ENCODE measurements around the gene SSH3. TPM values are rescaled to one million over a fixed set of nuclear protein-coding genes. Genes with fewer than 3 reads are reported as not detected.

Gene SSH3
- total RNA-seq, 1 experiment from 2014 or later, result 57.8 TPM

DNA sequence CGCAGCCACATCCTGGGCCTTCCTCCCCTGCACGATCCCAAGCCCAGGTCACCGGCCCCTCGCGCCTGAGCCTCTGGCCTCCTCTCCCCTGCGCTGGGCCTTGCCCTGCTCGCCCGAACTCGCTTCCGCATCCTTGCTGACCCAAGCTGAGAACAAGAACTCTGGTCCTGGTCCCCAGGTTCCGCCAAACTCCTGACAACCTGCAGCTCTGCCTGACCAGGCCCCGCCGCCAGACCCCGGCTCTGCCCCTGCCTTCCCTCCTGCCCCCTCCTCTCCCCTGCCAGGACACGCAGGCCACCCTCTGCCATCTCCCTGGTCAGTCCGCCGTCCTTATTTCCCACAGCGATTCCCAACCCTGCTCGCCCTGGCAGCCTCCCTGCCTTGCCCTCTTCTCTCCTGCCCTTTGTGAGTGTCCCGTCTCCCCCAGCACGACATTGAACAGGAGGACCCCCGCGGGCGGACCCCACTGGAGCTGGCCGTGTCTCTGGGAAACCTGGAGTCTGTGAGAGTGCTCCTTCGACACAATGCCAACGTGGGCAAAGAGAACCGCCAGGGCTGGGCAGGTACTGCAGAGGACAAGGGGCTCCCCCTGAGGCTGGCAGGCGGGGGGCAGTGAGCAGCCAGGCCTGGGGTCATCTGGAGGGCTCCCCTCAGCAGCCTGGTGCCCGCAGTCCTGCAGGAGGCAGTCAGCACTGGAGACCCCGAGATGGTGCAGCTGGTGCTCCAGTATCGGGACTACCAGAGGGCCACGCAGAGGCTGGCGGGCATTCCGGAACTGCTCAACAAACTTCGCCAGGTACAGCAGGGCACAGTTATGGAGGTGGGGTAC lies 13.5 kb upstream of the SSH3 start:
- H3K9ac ChIP-seq (ENCODE audit: low read length), result peak overlapping the region; percentile 86
- no TSS peak for BruUV-seq (replicated peaks)
- ATAC-seq (peak; percentile 25; the same call in 1 of the 2 replicates), DNase-seq (ENCODE audit: low read depth, low spot score) (no peak)
- ChIA-PET CTCF (no interaction called here), RAD21 (ENCODE audit: low non-redundant PET in 1 of 2, low total read pairs in 2 of 2, uncharacterized antibody in 2 of 2, unreplicated experiment in 2 of 2) (no interaction called here), POLR2A (interaction anchor here (0.6 to 2.1 kb wide), 2 partner anchors 13 to 28 kb away, joined by 3 to 11 read pairs; partner anchors contain the start of gene SSH3)
- no peaks in the 10 kb centered on the region for H4K20me1 ChIP-seq (ENCODE audit: insufficient read depth)
- TF ChIP-seq ELF1 (IDR thresholded peaks at IDR 0.05; ENCODE audit: borderline replicate concordance, low read depth) (no peak), ZFX (IDR thresholded peaks at IDR 0.05) (peak; percentile 60; the same call in 1 of the 2 replicates), FOSL1 (IDR thresholded peaks at IDR 0.05; ENCODE audit: low read depth) (no peak)
- H3K9me3 ChIP-seq (ENCODE audit: control insufficient read depth in 1 of 2, insufficient read depth in 1 of 2, low read depth in 1 of 2, low read length in 2 of 2), result 0 out of 4 replicates have a peak, but pooled peaks cover 0 to 5% of the 10 kb centered on the region in 2 experiments
- peaks cover 9 to 42% of the 10 kb centered on the region in 2 experiments; a peak in 2 of 4 replicates for H3K36me3 ChIP-seq (ENCODE audit: control insufficient read depth in 1 of 2, insufficient read depth in 2 of 2, low read length in 2 of 2)
- intact Hi-C loops (cut with micrococcal nuclease), result no loop called here
- no peak overlapping the region for H2AFZ ChIP-seq (ENCODE audit: low read depth, low read length, poor library complexity, severe bottlenecking)
- H3K27ac ChIP-seq (ENCODE audit: low read depth, low read length), result peak overlapping the region; percentile 100
- H3K79me2 ChIP-seq (ENCODE audit: insufficient read depth, low read length), result peaks cover 34% of the 10 kb centered on the region; the same call in 1 of the 2 replicates
- H3K4me1 ChIP-seq (ENCODE audit: control insufficient read depth in 1 of 2, insufficient read depth in 2 of 2, low read length in 2 of 2), result peaks cover 13 to 29% of the 10 kb centered on the region in 2 experiments
- no peaks in the 10 kb centered on the region for H3K9me2 ChIP-seq (ENCODE audit: insufficient read depth)
- H3K4me2 ChIP-seq (ENCODE audit: low read length), result peak overlapping the region; percentile 95
- H3K4me3 ChIP-seq (replicated peaks in 1 of 2; ENCODE audit: low read depth in 1 of 2, low read length in 2 of 2), result peak overlapping the region; percentile 79 to 87
- H3K27me3 ChIP-seq (ENCODE audit: insufficient read depth, low read length), result no peaks in the 10 kb centered on the region

DNA sequence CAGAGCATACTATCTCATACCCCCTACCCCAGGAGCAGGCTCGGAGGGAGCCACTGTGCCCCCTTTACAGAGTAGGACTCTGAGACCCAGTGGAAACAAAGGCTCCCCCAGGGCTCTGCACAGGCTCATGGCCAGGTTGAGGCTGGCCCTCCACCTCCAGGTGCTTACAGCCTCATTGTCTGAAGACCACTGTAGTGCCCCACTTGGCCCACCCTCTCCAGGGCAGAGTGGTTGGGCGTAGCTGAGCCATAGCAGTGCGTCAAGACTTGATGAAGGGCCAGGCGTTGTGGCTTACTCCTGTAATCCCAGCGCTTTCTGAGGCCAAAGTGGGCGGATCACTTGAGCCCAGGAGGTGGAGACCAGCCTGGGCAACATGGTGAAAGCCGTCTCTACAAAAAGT lies 12.5 kb upstream of the SSH3 start:
- no peak overlapping the region for H3K9ac ChIP-seq (ENCODE audit: low read length)

More for the DNA sequence above, 12.5 kb upstream of the SSH3 start:
- Histone ChIP-seq H3K36me3 (ENCODE audit: control insufficient read depth in 1 of 2, insufficient read depth in 2 of 2, low read length in 2 of 2) (peaks cover 3 to 40% of the 10 kb centered on the region in 2 experiments; a peak in 2 of 4 replicates), H3K4me3 (replicated peaks in 1 of 2; ENCODE audit: low read depth in 1 of 2, low read length in 2 of 2) (no peak overlapping the region; a peak in 1 of 4 replicates), H3K79me2 (ENCODE audit: insufficient read depth, low read length) (peaks cover 34% of the 10 kb centered on the region; the same call in 1 of the 2 replicates), H3K4me1 (ENCODE audit: control insufficient read depth in 1 of 2, insufficient read depth in 2 of 2, low read length in 2 of 2) (peaks cover 13 to 29% of the 10 kb centered on the region in 2 experiments), H3K4me2 (ENCODE audit: low read length) (peak overlapping the region; percentile 95; the same call in 1 of the 2 replicates), H3K9me2 (ENCODE audit: insufficient read depth) (no peaks in the 10 kb centered on the region), H4K20me1 (ENCODE audit: insufficient read depth) (no peaks in the 10 kb centered on the region), H3K9me3 (ENCODE audit: control insufficient read depth in 1 of 2, insufficient read depth in 1 of 2, low read depth in 1 of 2, low read length in 2 of 2) (peaks cover 0 to 10% of the 10 kb centered on the region in 2 experiments; a peak in 1 of 4 replicates), H3K27me3 (ENCODE audit: insufficient read depth, low read length) (no peaks in the 10 kb centered on the region), H3K27ac (ENCODE audit: low read depth, low read length) (no peak overlapping the region; the same call in 1 of the 2 replicates), H2AFZ (ENCODE audit: low read depth, low read length, poor library complexity, severe bottlenecking) (no peak overlapping the region)
- ATAC-seq, result no peak
- no peak for DNase-seq (ENCODE audit: low read depth, low spot score)
- intact Hi-C loops (cut with micrococcal nuclease), result no loop called here
- RAD21 ChIA-PET (ENCODE audit: low non-redundant PET in 1 of 2, low total read pairs in 2 of 2, uncharacterized antibody in 2 of 2, unreplicated experiment in 2 of 2), result no interaction called here
- BruUV-seq (replicated peaks), result no TSS peak
- CTCF ChIA-PET, result interaction anchor here (1.2 kb wide), 1 partner anchor 26 kb away, joined by 3 read pairs; no protein-coding TSS in a partner anchor
- POLR2A ChIA-PET, result no interaction called here
- no peak for TF ChIP-seq ZNF274 (IDR thresholded peaks at IDR 0.05; ENCODE audit: low read depth, low read length)
- TF ChIP-seq ELF1 (IDR thresholded peaks at IDR 0.05; ENCODE audit: borderline replicate concordance, low read depth), result no peak
- no peak for TF ChIP-seq RAD21 (IDR thresholded peaks at IDR 0.05; ENCODE audit: low read depth)
- TF ChIP-seq EZH2 (IDR thresholded peaks at IDR 0.05), result no peak

All from HCT116 (cell line).